Endodermal cell (in vitro differentiated cells): Measurements from ENCODE around the gene ANGPTL8. TPM values are rescaled to one million over a fixed set of nuclear protein-coding genes. Genes with fewer than 3 reads are reported as not detected.

ENCODE experiments used
- DNase-seq: peaks from one replicate; pipeline ENCODE4 v3.0.0-alpha.2; 2017
- H3K27ac ChIP-seq: 2 replicates; pipeline ENCODE4 v1.5.1; 2013; ENCODE audit warnings: mild to moderate bottlenecking, low read depth, low read length, moderate library complexity
- H3K27me3 ChIP-seq: 2 replicates; pipeline ENCODE4 v1.6.1; 2013; ENCODE audit warnings: mild to moderate bottlenecking, low read length, moderate library complexity; ENCODE audit not compliant: insufficient read depth, control insufficient read depth, poor library complexity, severe bottlenecking
- H3K36me3 ChIP-seq: 2 replicates; pipeline ENCODE4 v1.7.0; 2013; ENCODE audit warnings: mild to moderate bottlenecking, low read length, moderate library complexity; ENCODE audit not compliant: control insufficient read depth, insufficient read depth
- H3K4me1 ChIP-seq: one replicate; pipeline ENCODE4 v1.7.0; 2013; ENCODE audit warnings: low read length; ENCODE audit not compliant: control insufficient read depth, insufficient read depth
- H3K4me3 ChIP-seq: 2 replicates; pipeline ENCODE4 v1.5.1; 2013; ENCODE audit warnings: mild to moderate bottlenecking, low read length, moderate library complexity
- H3K9ac ChIP-seq: 2 replicates; pipeline ENCODE4 v1.6.1; 2013; ENCODE audit warnings: mild to moderate bottlenecking, low read length, moderate library complexity; ENCODE audit not compliant: poor library complexity, severe bottlenecking; ENCODE audit errors: extremely low read depth
- H3K9me3 ChIP-seq: 2 replicates; pipeline ENCODE4 v1.6.1; 2013; ENCODE audit warnings: mild to moderate bottlenecking, low read length, moderate library complexity; ENCODE audit not compliant: control insufficient read depth
- H3K27ac Mint-ChIP-seq: 2 replicates; pipeline ENCODE4 v1.8.0; 2020; ENCODE audit warnings: mixed read lengths
- H3K27me3 Mint-ChIP-seq: 2 replicates; pipeline ENCODE4 v1.8.0; 2021; ENCODE audit warnings: mild to moderate bottlenecking, mixed read lengths; ENCODE audit not compliant: insufficient read depth
- H3K36me3 Mint-ChIP-seq: 2 replicates; pipeline ENCODE4 v1.8.0; 2020; ENCODE audit warnings: low read depth, mixed read lengths
- H3K4me1 Mint-ChIP-seq: 2 replicates; pipeline ENCODE4 v1.8.0; 2020; ENCODE audit warnings: mixed read lengths
- H3K4me3 Mint-ChIP-seq: 2 replicates; pipeline ENCODE4 v1.8.0; 2020; ENCODE audit warnings: mild to moderate bottlenecking, moderate library complexity, mixed read lengths
- H3K9me3 Mint-ChIP-seq: 2 replicates; pipeline ENCODE4 v1.8.0; 2020; ENCODE audit warnings: mild to moderate bottlenecking, mixed read lengths
- CTCF ChIP-seq: fragments of 200-600 bp; sonication (generic); conservative IDR thresholded peaks from 2 replicates; pipeline ENCODE4 v1.5.0; 2021; ENCODE audit warnings: antibody characterized with exemption, mild to moderate bottlenecking
- WGBS, 2 experiments: methylation state at CpG; one replicate each; pipeline versions ENCODE4 v1.1.5 to v1.1.7; 2013; ENCODE audit warnings: missing lambda C conversion rate in 2 of 2, mixed read lengths in 1 of 2; ENCODE audit not compliant: insufficient coverage in 1 of 2, insufficient read length in 1 of 2; 5-methylcytosine and 5-hydroxymethylcytosine counted together
- total RNA-seq, 2 donors: library from RNA; stranded (reverse); fragmentation: NEBNext Ultra II Directional in 1 of 2; extraction: Animal tissue kit (Norgen Biotek cat#: 25700) in 1 of 2; gene quantifications; 2 replicates in 1 of 2; 3 replicates in 1 of 2; pipeline ENCODE4 v1.2.1, GENCODE V29; 2021

The ANGPTL8 gene
- total RNA-seq, 2 donors from 2014 or later, result not detected

- Mint-ChIP-seq H3K36me3 (peaks cover 37% of the 10 kb centered on the region), H3K27ac (no peak overlapping the region), H3K4me3 (no peak overlapping the region), H3K4me1 (peaks cover 3% of the 10 kb centered on the region), H3K9me3 (no peaks in the 10 kb centered on the region), H3K27me3 (no peaks in the 10 kb centered on the region)
- Histone ChIP-seq H3K4me3 (no peak overlapping the region), H3K9ac (no peak overlapping the region), H3K36me3 (peaks cover 18% of the 10 kb centered on the region), H3K27me3 (no peaks in the 10 kb centered on the region), H3K4me1 (no peaks in the 10 kb centered on the region), H3K9me3 (no peaks in the 10 kb centered on the region), H3K27ac (no peak overlapping the region)
- WGBS, 2 experiments, result 64 to 65% methylated on average over 5 of the region's 5 CpGs
- no peak for DNase-seq
- TF ChIP-seq CTCF, result no peak
These were observed 47.5 kb upstream of the ANGPTL8 start for GRCh38 chr19:11191934-11192333.

- Mint-ChIP-seq H3K4me1 (peaks cover 3% of the 10 kb centered on the region), H3K27ac (no peak overlapping the region), H3K4me3 (no peak overlapping the region), H3K36me3 (peaks cover 29% of the 10 kb centered on the region), H3K27me3 (no peaks in the 10 kb centered on the region), H3K9me3 (no peaks in the 10 kb centered on the region)
- Histone ChIP-seq H3K9me3 (no peaks in the 10 kb centered on the region), H3K9ac (no peak overlapping the region), H3K27ac (no peak overlapping the region), H3K27me3 (no peaks in the 10 kb centered on the region), H3K36me3 (peaks cover 11% of the 10 kb centered on the region), H3K4me1 (no peaks in the 10 kb centered on the region), H3K4me3 (no peak overlapping the region)
- WGBS, 2 experiments, result 92 to 93% methylated on average over 44 to 68 of the region's 68 CpGs
- no peak for DNase-seq
- TF ChIP-seq CTCF, result no peak
These were observed 46.2 kb upstream of the ANGPTL8 start for GRCh38 chr19:11192957-11193939.

GRCh38 chr19:11194173-11194572 lies 45.2 kb upstream of the ANGPTL8 start:
- Mint-ChIP-seq H3K27ac (peak overlapping the region; percentile 39), H3K9me3 (no peaks in the 10 kb centered on the region), H3K27me3 (no peaks in the 10 kb centered on the region), H3K36me3 (peaks cover 24% of the 10 kb centered on the region), H3K4me1 (peaks cover 7% of the 10 kb centered on the region), H3K4me3 (no peak overlapping the region)
- no peak for DNase-seq
- Histone ChIP-seq H3K27me3 (no peaks in the 10 kb centered on the region), H3K9ac (no peak overlapping the region), H3K4me3 (no peak overlapping the region), H3K27ac (no peak overlapping the region), H3K4me1 (no peaks in the 10 kb centered on the region), H3K36me3 (peaks cover 11% of the 10 kb centered on the region), H3K9me3 (no peaks in the 10 kb centered on the region)
- TF ChIP-seq CTCF, result no peak
- WGBS, 2 experiments, result 93 to 95% methylated on average over 6 to 8 of the region's 8 CpGs
